Measurements from ENCODE around the gene FABP2.

FABP2 gene

DNA sequence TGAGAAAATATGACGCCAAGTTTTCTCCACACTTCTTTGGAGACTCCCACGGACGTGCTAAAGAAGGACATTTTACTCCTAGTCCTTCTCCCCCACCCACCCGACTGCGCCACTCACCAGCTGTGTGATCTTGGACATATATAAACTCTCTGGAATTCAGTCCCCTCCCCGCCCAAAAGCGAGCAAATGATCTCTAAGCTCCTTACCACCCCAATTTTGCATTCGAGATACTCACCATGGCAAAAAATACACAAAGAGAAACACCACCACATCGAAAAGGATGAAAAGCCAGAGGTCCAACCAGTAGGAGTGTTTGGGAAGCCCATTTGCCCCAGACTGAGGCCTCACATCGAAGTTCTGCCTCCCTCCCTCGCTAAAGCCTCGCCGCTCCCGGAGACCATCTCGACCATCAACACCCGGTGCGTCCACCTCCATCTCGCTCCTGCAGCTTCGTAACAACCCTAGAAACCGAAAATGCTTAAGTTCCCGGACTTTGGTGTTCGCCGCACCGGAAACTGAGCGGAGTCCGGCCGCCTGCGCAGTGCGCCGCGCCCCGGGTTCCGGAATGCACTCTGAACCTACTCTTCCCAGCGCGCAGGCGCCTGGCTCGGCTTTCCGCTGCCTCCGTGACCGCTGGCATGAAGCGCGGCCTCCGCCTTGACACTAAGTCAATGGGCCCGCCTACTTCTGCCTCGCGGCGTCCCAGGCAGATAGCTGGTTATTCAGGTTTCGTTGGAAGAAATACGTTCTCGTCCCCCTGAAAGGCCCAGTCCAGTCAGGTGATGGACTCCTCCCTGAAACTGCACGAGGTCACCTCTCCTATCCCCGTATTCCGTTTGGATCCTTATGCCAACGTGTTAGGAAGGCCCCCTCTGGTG lies 21.6 kb downstream of the FABP2 start:
- under 1% methylated on average over 53 of the region's 54 CpGs for WGBS
- Histone ChIP-seq H3K14ac (ENCODE audit: low read length in 2 of 2) (peak overlapping the region in 1 of 2 experiments; percentile 87), H3K27ac (ENCODE audit: low read length, poor library complexity, severe bottlenecking) (peak overlapping the region; percentile 67), H3K9me3 (ENCODE audit: control insufficient read depth, low read length) (no peaks in the 10 kb centered on the region), H3K4me3 (ENCODE audit: insufficient read depth in 1 of 2, low read depth in 1 of 2, low read length in 2 of 2) (peak overlapping the region; percentile 68 to 84), H2BK120ac (ENCODE audit: low read depth, low read length) (peak overlapping the region; percentile 42), H3K79me1 (replicated peaks; ENCODE audit: low read length, poor library complexity, severe bottlenecking) (peaks cover 6% of the 10 kb centered on the region), H3K4ac (ENCODE audit: low read depth in 1 of 2, low read length in 2 of 2) (peak overlapping the region; percentile 77 to 87), H3K27me3 (ENCODE audit: control insufficient read depth in 1 of 2, insufficient read depth in 1 of 2, low read length in 2 of 2) (no peaks in the 10 kb centered on the region), H2BK12ac (ENCODE audit: low read length in 2 of 2) (peak overlapping the region; percentile 21 to 45), H3K23ac (ENCODE audit: low read length in 2 of 2) (no peak overlapping the region), H3K36me3 (ENCODE audit: control insufficient read depth in 1 of 2, insufficient read depth in 2 of 2, low read depth in 1 of 2, low read length in 2 of 2) (peaks cover 3 to 33% of the 10 kb centered on the region in 2 experiments), H2AK5ac (ENCODE audit: low read length, severe bottlenecking) (no peak overlapping the region), H2BK5ac (ENCODE audit: low read depth, low read length, poor library complexity, severe bottlenecking) (no peak overlapping the region), H2AFZ (ENCODE audit: low read depth, low read length) (peak overlapping the region; percentile 67), H3K18ac (ENCODE audit: low read depth in 1 of 2, low read length in 2 of 2) (peak overlapping the region; percentile 83 to 88), H3K9ac (ENCODE audit: low read length) (peak overlapping the region; percentile 93), H4K8ac (ENCODE audit: low read length) (peak overlapping the region; percentile 97), H3K4me1 (ENCODE audit: control insufficient read depth, insufficient read depth, low read depth, low read length) (peaks cover 7% of the 10 kb centered on the region), H2BK15ac (ENCODE audit: low read depth, poor library complexity, severe bottlenecking) (peak overlapping the region; percentile 36), H3K4me2 (ENCODE audit: low read length, poor library complexity, severe bottlenecking) (peak overlapping the region; percentile 62), H4K91ac (ENCODE audit: low read length) (peak overlapping the region; percentile 95)
- peak; percentile 92 for DNase-seq

DNA sequence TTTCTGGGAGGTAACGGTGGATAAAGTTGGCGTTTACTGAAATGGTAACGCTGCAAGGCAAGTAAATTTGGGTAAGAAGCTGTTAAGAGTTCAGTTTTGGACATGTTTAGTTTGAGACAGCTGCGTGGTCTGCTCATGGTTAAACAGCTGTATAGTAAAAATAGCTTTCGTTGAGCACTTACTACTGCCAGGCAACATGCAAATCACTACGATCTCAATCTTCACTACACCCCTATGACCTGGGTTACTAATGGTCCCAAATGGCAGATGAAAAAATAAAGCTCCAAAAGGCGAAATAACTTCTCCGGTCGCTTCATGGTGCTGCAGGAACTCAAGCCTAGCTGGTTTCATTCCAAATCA lies 22.2 kb downstream of the FABP2 start:
- no peak overlapping the region for H4K8ac ChIP-seq (ENCODE audit: low read length)
- H3K14ac ChIP-seq (ENCODE audit: low read length in 2 of 2): no peak overlapping the region
- 18% methylated on average over 9 of the region's 9 CpGs for WGBS
- no peak overlapping the region for H2BK15ac ChIP-seq (ENCODE audit: low read depth, poor library complexity, severe bottlenecking)
- H3K79me1 ChIP-seq (replicated peaks; ENCODE audit: low read length, poor library complexity, severe bottlenecking): peaks cover 6% of the 10 kb centered on the region
- no peak overlapping the region for H2BK120ac ChIP-seq (ENCODE audit: low read depth, low read length)
- no peak for DNase-seq
- no peak overlapping the region for H4K91ac ChIP-seq (ENCODE audit: low read length)
- no peak overlapping the region for H2BK5ac ChIP-seq (ENCODE audit: low read depth, low read length, poor library complexity, severe bottlenecking)
- H3K36me3 ChIP-seq (ENCODE audit: control insufficient read depth in 1 of 2, insufficient read depth in 2 of 2, low read depth in 1 of 2, low read length in 2 of 2): peaks cover 3 to 39% of the 10 kb centered on the region in 2 experiments
- no peak overlapping the region for H3K23ac ChIP-seq (ENCODE audit: low read length in 2 of 2)
- H2AK5ac ChIP-seq (ENCODE audit: low read length, severe bottlenecking): no peak overlapping the region
- peaks cover 7% of the 10 kb centered on the region for H3K4me1 ChIP-seq (ENCODE audit: control insufficient read depth, insufficient read depth, low read depth, low read length)
- peak overlapping the region; percentile 67 for H3K27ac ChIP-seq (ENCODE audit: low read length, poor library complexity, severe bottlenecking)
- peak overlapping the region; percentile 68 to 84 for H3K4me3 ChIP-seq (ENCODE audit: insufficient read depth in 1 of 2, low read depth in 1 of 2, low read length in 2 of 2)
- H3K18ac ChIP-seq (ENCODE audit: low read depth in 1 of 2, low read length in 2 of 2): no peak overlapping the region
- peak overlapping the region in 1 of 2 experiments; percentile 61 for H3K4ac ChIP-seq (ENCODE audit: low read depth in 1 of 2, low read length in 2 of 2)
- peak overlapping the region; percentile 93 for H3K9ac ChIP-seq (ENCODE audit: low read length)
- no peaks in the 10 kb centered on the region for H3K9me3 ChIP-seq (ENCODE audit: control insufficient read depth, low read length)
- no peak overlapping the region for H2BK12ac ChIP-seq (ENCODE audit: low read length in 2 of 2)
- no peak overlapping the region for H2AFZ ChIP-seq (ENCODE audit: low read depth, low read length)
- H3K27me3 ChIP-seq (ENCODE audit: control insufficient read depth in 1 of 2, insufficient read depth in 1 of 2, low read length in 2 of 2): no peaks in the 10 kb centered on the region
- H3K4me2 ChIP-seq (ENCODE audit: low read length, poor library complexity, severe bottlenecking): peak overlapping the region; percentile 62

DNA sequence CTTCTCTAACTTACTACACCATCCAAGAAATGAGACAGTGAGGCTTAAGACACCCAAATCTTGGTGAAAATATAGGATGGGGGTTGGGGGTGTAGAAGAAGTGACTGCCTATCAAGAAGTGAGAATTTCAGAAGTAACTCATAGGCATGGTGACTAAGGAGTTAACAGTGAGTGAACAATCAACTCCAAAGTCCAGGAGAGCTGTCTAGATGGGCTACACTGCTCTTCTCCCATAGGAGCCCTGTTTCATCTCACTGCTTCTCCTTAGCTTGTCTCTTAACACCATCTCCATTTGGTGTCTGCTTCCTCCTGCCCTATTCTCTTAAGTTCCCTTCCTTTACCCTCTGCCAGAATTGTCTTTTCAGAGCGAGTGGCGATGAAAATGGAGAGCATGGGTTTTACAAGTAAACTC lies 22.7 kb downstream of the FABP2 start:
- Histone ChIP-seq H3K4ac (ENCODE audit: low read depth in 1 of 2, low read length in 2 of 2) (peak overlapping the region in 1 of 2 experiments; percentile 61), H3K18ac (ENCODE audit: low read depth in 1 of 2, low read length in 2 of 2) (peak overlapping the region in 1 of 2 experiments; percentile 50), H2BK120ac (ENCODE audit: low read depth, low read length) (no peak overlapping the region), H2BK5ac (ENCODE audit: low read depth, low read length, poor library complexity, severe bottlenecking) (no peak overlapping the region), H3K23ac (ENCODE audit: low read length in 2 of 2) (peak overlapping the region in 1 of 2 experiments; percentile 31), H2AK5ac (ENCODE audit: low read length, severe bottlenecking) (no peak overlapping the region), H3K27me3 (ENCODE audit: control insufficient read depth in 1 of 2, insufficient read depth in 1 of 2, low read length in 2 of 2) (no peaks in the 10 kb centered on the region), H3K9me3 (ENCODE audit: control insufficient read depth, low read length) (no peaks in the 10 kb centered on the region), H3K9ac (ENCODE audit: low read length) (peak overlapping the region; percentile 93), H2AFZ (ENCODE audit: low read depth, low read length) (no peak overlapping the region), H2BK15ac (ENCODE audit: low read depth, poor library complexity, severe bottlenecking) (no peak overlapping the region), H3K36me3 (ENCODE audit: control insufficient read depth in 1 of 2, insufficient read depth in 2 of 2, low read depth in 1 of 2, low read length in 2 of 2) (peaks cover 3 to 44% of the 10 kb centered on the region in 2 experiments), H3K27ac (ENCODE audit: low read length, poor library complexity, severe bottlenecking) (no peak overlapping the region), H4K91ac (ENCODE audit: low read length) (no peak overlapping the region), H3K4me1 (ENCODE audit: control insufficient read depth, insufficient read depth, low read depth, low read length) (peaks cover 7% of the 10 kb centered on the region), H4K8ac (ENCODE audit: low read length) (no peak overlapping the region), H3K79me1 (replicated peaks; ENCODE audit: low read length, poor library complexity, severe bottlenecking) (peaks cover 6% of the 10 kb centered on the region), H2BK12ac (ENCODE audit: low read length in 2 of 2) (no peak overlapping the region), H3K14ac (ENCODE audit: low read length in 2 of 2) (no peak overlapping the region), H3K4me2 (ENCODE audit: low read length, poor library complexity, severe bottlenecking) (peak overlapping the region; percentile 62), H3K4me3 (ENCODE audit: insufficient read depth in 1 of 2, low read depth in 1 of 2, low read length in 2 of 2) (peak overlapping the region in 1 of 2 experiments; percentile 84)
- DNase-seq: peak; percentile 43
- WGBS: 33% methylated on average over 2 of the region's 2 CpGs

DNA sequence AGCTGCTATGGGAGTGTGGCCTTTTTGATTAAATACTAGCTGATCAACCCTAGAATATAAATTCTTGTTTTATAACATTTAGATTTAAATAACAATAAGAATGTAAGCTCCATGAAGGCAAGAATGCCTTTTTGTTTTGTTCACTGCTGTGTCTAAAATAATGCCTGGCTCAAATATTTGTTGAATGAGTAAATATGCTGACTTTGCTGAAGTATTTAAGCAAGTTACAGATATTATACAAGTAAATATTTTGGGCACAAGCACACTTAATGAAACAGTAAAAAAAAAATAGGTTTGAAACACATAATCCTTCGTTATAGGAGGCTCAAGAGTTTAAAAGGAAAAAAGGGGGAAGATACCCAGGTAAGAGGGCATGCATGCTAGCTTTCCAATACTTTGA lies 24.1 kb downstream of the FABP2 start:
- no peak overlapping the region for H4K91ac ChIP-seq (ENCODE audit: low read length)
- no peak overlapping the region for H2BK5ac ChIP-seq (ENCODE audit: low read depth, low read length, poor library complexity, severe bottlenecking)
- no peaks in the 10 kb centered on the region for H3K9me3 ChIP-seq (ENCODE audit: control insufficient read depth, low read length)
- no peak overlapping the region for H3K4ac ChIP-seq (ENCODE audit: low read depth in 1 of 2, low read length in 2 of 2)
- no peak overlapping the region for H4K8ac ChIP-seq (ENCODE audit: low read length)
- H3K27ac ChIP-seq (ENCODE audit: low read length, poor library complexity, severe bottlenecking): no peak overlapping the region
- H3K79me1 ChIP-seq (replicated peaks; ENCODE audit: low read length, poor library complexity, severe bottlenecking): peaks cover 6% of the 10 kb centered on the region
- H2AK5ac ChIP-seq (ENCODE audit: low read length, severe bottlenecking): no peak overlapping the region
- no peak for DNase-seq
- H3K4me3 ChIP-seq (ENCODE audit: insufficient read depth in 1 of 2, low read depth in 1 of 2, low read length in 2 of 2): peak overlapping the region in 1 of 2 experiments; percentile 84
- no peak overlapping the region for H3K23ac ChIP-seq (ENCODE audit: low read length in 2 of 2)
- WGBS: 67% methylated on average over 1 of the region's 1 CpG
- no peak overlapping the region for H2AFZ ChIP-seq (ENCODE audit: low read depth, low read length)
- no peak overlapping the region for H3K14ac ChIP-seq (ENCODE audit: low read length in 2 of 2)
- H2BK12ac ChIP-seq (ENCODE audit: low read length in 2 of 2): no peak overlapping the region
- no peaks in the 10 kb centered on the region for H3K27me3 ChIP-seq (ENCODE audit: control insufficient read depth in 1 of 2, insufficient read depth in 1 of 2, low read length in 2 of 2)
- peak overlapping the region; percentile 93 for H3K9ac ChIP-seq (ENCODE audit: low read length)
- no peak overlapping the region for H2BK120ac ChIP-seq (ENCODE audit: low read depth, low read length)
- H2BK15ac ChIP-seq (ENCODE audit: low read depth, poor library complexity, severe bottlenecking): no peak overlapping the region
- peaks cover 3 to 58% of the 10 kb centered on the region in 2 experiments for H3K36me3 ChIP-seq (ENCODE audit: control insufficient read depth in 1 of 2, insufficient read depth in 2 of 2, low read depth in 1 of 2, low read length in 2 of 2)
- peaks cover 7% of the 10 kb centered on the region for H3K4me1 ChIP-seq (ENCODE audit: control insufficient read depth, insufficient read depth, low read depth, low read length)
- no peak overlapping the region for H3K4me2 ChIP-seq (ENCODE audit: low read length, poor library complexity, severe bottlenecking)
- no peak overlapping the region for H3K18ac ChIP-seq (ENCODE audit: low read depth in 1 of 2, low read length in 2 of 2)
